Stimulated activated CD4-positive, alpha-beta T cell treated with anti-CD3 and anti-CD28 coated beads, Interleukin-12 subunit alpha, Interleukin-12 subunit beta, amount 100 ng/mL, for 48 hours (primary cell): ENCODE measurements around the gene PATJ.
"Not testable (repeated sequence)": the region's sequence is repeated elsewhere in the genome, so short reads cannot be mapped to it uniquely, and the experiment has no call there.

Experiments used
- DNase-seq, 3 donors: peaks; one replicate each; pipeline ENCODE4 v3.0.0-alpha.2; 2020; ENCODE audit warnings: low read depth in 2 of 3, low spot score in 1 of 3

PATJ gene

DNA sequence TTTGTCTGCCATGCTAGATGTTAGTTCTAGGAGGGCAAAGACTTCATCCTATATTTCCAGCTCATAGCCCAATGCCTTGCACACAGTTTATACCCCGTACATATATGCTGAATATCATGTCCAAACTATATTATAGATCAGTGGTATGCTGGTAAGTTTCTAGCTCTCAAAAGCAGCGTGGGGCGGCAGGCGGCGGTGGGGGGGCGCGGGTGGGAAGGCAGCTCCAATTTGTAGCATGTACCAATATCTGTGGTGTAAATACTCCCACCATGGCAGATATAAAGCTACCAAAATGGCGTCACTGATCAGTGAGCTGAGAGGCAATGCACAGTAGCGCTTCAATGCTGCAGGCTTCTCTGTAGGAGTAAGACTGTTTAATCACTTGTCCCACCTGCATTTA is 77.1 kb downstream of the PATJ start:
- no peak for DNase-seq

DNA sequence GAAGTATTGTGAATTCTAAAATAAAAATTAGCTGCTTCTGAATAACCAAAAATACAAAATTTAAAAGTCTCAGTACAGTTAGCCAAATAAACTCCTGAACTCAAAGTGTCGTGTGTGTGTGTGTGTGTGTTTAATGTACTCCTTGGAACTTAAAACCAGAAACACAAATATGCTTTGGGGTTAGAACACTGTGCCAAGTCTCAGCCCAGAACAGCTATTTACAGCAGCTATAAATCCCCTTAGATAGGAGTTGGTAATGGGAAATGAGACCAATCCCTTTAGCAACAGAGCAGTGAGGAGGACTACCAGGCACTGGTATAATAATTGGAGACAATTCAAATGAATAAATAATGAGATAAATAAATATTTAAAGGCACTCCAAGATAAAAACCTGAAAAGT is 83.1 kb downstream of the PATJ start:
- DNase-seq = no peak

DNA sequence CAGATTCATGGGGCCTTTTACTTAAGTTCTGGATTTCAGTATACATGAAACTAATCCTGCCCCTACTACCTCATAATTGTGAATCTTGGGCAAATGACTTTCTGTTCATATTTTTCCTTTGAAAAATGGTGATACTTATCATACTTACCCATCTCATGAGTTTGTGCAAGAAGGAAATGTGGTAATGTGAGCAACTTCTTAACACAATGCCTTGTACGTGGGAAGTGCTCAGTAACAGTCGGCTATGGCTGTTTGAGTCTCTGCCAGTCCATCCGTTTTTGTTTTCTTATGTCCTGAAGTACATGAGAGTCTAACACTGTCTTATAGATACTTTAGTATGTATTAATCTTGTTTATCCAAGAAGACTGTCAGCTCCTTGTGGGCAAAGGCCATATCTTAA is 86.5 kb downstream of the PATJ start:
- no peak for DNase-seq

DNA sequence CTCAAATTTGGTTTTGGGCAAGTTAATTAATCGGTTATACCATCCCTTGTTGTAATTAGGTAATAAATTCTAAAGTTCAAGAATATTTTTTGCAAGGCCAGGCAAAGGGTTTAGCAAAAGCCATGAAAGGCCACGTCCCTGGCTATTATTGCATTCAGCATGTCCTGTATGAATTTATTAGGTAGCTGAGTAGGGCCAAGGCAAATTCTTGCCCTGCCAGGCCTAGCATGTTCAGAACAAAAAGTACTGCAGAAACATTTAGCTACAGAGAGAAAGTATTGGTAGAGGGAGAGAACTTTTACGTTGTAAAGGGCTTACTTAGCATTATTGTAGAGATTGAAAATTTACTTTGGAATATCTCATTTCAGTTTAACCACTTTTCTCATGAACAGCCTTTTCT is 94.4 kb downstream of the PATJ start:
- no peak for DNase-seq

DNA sequence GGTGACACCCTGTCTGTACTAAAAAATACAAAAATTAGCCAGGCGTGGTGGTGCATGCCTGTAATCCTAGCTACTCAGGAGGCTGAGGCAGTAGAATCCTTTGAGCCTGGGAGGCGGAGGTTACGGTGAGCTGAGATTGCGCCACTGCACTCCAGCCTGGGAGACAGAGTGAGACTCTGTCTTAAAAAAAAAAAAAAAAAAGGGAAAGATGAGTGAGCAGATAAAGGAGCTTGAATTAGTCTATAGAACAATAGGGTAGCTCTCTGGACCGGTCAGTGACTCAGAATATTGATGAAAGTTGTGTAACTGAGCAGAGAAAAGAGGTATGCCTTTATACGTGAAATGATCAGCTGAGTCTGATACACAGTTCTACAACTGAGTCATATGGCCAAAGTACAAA is 95.3 kb downstream of the PATJ start:
- not testable (repeated sequence) for DNase-seq

DNA sequence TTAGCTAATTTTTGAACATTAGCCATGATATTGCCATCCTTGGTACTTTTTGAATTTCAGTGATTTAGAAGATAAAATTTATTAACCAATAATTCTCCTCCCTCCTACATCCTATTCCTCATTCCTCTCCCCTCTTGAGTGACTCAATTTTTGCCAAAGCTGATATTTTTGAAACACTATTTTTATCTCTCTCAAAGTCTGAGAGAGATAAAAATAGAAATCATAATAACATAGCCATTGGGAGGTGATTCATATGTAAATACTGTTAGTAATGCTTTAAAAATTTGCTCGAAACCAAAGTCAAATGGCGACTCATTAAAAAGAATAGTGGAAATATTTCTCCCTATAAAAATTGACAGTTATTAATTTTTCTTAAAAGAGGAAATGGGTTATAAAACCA is 97.4 kb downstream of the PATJ start:
- DNase-seq = no peak

DNA sequence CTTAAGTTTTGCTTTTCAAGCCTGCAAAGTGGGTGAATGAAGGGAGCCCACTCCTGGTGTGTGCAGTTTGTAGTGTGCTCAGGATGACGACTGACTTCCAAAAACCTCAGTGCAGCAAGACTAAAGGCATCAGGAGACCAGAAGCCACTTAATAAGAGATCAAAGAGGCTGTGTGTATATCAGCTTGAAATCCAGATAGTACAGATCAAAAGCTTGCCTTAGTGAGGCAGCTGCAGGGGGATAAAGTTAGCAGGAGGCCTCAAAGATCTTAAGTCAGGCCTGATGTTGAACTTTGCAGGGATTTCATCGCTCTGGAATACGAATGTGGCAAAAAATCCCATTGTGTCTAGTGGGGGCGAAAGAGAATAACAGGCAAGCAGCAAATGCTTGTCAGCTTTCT is 99.8 kb downstream of the PATJ start:
- DNase-seq = no peak

DNA sequence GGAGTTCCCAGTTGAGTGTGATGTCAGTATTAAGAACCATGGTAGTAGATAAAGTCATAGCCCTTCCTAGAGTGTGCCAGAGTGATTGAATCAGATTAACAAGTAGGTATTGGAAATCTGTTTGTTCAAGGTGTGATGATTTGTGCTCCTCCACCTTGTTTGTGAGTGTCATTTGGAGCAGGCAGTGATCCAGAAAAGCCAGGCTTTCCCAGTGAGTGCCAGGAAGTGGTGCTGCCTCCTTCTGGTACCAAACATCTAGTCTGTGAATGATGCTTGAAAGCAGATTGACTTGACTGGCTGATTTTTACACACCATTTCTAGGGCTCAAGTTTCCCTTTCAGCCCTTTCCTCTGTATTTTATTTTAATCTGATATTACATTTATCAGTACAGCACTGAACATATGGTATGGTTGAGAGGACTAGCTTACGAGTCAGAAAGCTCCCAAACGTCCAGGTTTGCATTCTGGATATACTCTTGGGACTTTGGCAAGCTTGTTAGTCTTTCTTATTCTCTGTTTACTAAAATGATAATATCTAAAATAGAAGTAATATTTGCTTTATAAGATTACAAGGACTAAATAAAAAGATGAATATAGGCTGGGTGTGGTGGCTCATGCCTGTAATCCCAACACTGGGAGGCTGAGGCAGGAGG is 100.7 kb downstream of the PATJ start:
- DNase-seq = no peak

DNA sequence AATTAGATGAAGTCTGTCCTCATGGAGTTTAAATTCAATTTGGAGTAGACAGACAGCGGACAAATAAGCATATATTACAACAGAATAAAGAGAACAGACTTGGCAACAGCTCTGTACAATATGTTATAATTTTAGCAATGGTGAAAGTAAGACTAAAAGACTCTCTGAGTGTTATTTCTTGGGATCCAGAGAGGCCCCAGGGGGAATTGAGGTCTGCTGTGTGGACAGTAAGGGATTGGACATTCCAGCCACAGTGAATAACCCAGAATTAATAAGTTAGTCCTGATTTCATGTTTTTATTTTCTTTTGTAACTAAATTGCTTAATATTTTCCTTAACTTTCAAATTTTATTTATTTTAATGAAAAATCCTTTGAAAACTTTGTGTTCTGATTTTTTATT is 101.7 kb downstream of the PATJ start:
- no peak for DNase-seq

DNA sequence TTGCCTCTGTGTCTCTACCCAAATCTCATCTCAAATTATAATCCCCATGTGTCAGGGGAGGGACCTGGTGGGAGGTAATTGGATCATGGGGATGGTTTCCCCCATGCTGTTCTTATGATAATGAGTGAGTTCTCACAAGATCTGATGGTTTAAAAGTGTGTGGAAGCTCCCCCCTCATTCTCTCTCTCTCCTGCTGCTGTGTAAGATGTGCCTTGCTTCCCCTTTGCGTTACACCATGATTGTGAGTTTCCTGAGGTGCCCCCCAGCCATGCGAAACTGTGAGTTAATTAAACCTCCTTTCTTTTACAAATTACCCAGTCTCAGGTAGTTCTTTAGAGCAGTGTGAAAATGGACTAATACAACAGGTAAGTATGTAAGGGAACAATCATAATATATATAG is 102.4 kb downstream of the PATJ start:
- not testable (repeated sequence) for DNase-seq

DNA sequence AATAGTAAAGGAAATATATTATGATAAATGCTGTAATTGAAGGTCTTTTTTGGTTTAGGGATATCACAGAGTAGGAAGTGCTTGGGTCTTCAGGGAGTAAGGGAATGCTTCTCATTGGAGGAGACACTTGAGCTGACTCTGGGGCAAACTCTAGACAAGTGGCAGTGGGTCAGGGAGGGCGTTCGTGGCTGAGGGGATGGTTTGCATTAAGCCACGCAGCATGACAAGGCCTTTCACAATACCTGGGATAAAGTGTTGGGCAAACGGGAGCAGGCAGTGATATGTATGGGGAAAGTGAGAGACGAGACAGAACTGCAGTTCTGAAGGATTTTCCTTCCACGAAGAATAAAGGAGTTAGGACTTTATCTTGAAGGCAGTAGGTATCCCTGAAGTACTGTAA is 109.0 kb downstream of the PATJ start:
- no peak for DNase-seq

DNA sequence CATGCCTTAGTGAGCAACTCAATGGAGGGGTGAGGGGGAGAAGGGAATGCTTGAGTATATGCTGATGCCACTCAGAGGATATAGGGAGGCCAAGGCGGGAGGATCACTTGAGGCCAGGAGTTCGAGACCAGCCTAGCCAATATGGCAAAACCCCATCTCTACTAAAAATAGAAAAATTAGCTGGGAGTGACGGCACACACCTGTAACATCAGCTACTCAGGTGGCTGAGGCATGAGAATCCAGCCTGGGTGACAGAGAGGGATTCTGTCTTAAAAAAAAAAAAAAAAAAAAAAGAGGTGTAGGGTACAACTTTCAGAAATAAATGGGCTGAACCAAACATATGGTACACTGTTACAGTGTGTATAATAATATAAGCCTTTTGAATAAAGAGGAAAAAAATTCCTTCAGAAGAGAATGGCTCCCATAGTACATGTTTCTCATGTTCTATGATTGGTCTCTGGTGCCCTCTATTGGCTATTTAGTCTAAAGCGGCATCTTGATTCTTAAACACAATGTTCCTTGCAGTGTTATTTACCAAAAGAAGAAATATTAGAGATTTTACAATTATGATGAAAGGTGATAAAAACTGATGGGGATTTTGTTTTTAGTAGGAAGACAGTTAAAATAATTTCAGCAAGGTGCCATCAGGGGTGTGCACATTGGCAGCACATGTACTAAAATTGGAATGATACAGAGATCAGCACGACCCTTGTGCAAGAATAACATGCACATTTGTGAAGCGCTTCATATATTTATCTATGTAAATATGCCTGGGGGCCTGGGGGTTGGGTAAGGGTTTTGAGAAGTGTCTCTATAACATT is 109.8 kb downstream of the PATJ start:
- DNase-seq = peak in 1 of 3 donors; percentile 8

DNA sequence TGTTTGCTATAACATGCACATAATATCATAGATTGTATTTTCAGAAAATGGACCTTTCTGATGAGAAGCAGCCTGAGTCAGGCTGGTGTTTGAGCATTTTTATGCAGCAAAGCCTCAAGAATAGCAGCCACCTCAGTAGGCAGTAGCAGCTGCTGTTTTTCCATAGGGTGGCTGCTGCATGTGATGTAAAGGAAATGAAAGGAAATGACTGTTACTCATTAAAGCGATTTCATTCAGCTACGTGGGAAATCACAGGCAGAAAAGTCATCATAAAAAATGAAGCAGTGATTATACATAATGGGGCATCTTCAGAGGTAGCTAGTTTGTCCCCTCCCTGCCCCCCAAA is 110.4 kb downstream of the PATJ start:
- no peak for DNase-seq

DNA sequence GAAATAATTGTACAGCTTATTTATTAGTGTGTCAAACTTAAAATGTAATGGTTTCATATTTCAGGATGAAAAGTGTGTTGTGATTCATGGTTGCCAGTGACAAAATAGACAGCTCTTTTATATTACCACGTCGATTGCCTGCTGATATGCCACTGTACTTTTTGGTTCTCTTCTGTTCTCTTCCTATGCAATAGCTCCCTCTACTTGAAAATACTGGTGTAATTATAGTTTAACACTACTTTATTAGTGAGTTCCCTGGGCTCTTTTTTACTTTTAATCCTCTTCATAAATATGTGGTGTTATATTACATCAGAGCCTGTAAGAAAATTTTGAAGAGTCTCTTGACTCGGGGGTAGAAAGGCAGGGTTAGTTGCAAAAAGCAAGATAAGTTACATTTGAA is 111.3 kb downstream of the PATJ start:
- no peak for DNase-seq

DNA sequence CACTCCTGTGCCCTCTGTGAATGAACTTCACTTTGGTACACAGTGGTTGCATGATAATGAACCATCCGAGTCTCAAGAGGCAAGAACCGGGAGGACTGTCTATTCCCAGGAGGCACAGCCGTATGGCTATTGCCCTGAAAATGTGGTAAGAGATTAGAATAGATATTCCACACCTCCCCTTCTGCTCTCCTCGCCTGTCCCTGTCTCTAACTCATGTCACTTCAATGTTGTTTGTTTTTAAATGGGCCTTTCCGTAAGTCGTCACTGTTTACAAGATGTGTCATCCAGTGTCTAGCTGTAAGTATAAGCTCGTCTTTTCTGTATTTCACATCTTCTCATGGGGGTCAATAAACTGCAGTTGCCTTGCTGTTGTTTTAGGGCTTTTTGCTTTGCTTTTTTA is 122.2 kb downstream of the PATJ start:
- DNase-seq = no peak

DNA sequence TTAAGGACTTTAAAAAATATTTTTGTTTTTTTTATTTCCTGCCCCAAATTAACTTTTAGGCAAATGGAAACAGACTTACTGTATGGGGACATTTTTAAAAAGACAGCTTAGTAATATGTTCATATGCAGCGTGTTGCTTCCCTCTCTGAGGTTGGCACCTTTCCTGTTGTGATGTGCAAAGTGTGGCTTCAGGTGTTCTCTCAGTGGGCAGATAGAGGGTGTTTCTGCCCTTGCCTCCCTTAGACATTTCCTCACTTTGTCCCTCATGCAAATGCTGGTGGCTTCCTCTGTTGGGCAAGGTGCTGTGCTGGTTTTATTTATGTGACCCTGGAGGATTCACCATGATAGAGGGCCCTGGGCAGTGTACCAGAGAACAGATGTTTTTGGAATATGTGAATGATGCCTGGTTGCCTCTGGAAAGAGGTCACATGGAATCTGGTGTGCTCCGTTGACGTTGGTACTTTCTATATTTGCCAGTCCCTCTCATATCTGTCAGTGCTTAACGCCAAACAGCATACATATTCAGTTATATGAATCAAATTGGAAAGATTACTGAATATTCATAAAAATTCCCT is 123.5 kb downstream of the PATJ start:
- DNase-seq = no peak

DNA sequence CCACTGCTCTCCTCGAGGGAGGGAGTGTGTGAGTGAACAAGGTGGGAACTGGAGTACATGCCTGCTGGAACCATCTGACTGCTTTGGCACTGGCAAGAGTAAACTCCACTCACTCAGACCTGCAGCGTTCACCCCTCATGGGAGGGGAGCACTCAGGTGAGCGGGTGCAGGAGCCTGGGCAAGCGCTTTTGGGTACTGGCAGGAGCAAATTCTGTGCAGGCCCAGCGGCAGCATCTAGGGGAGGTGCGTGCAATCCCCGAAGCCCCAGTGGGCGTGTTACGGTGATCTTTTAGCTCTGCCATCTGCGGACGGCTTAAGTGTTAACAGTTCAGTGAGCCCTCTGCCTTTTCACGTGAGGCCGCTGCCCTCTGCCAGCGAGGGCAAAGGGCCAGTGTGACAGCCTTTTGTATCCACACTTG is 127.4 kb downstream of the PATJ start:
- DNase-seq = no peak

DNA sequence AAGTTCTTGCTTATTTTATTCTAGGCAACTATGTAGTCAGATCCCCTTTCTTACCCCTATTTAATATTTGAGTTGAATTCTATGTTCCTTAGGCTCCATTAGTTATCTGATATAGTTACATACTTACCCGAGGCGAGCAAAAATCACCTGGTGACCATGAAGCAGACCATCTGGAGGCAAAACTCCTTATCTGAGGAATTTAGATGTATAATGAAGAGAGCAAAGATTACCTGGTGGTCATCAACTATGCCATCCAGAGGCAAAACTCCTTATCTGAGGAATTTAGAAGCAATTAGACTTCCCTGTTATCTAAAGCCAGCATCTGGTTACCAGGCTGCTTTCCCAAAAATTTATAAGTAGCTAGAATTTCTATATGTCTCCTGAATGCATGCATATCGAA is 129.9 kb downstream of the PATJ start:
- no peak for DNase-seq

DNA sequence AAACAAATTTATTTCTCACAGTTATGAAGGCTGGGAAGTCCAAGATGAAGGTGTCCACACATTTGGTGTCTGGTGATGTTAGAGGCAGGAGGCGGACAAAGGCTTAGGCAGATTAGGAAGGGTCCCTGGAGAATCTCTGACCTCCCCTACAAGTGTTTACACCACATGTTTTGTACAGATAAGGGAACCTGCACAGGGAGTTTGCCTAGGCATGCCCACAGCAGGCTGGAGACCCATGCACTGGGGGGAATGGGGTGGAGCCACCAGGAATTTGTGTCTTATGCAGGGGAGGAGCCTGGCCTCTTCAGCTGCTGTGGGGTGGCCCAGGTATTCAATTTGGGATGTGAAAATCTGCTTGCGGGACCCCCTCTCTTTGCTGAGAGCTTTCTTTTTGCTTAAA is 131.3 kb downstream of the PATJ start:
- DNase-seq = no peak

DNA sequence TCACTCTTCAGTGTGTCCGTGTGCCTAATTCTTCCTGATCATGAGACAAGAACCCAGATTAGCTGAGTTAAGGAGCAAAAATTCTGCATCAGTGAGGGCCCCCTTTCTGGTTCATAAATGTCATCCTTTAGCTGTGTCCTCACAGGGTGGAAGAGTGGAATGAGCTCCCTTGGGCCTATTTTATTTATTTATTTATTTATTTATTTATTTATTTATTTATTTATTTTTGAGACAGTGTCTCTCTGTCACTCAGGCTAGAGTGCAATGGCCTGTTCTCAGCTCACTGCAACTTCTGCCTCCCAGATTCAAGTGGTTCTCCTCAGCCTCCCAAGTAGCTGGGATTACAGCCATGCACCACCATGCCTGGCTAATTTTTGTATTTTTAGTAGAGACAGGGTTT is 131.7 kb downstream of the PATJ start:
- DNase-seq = no peak

DNA sequence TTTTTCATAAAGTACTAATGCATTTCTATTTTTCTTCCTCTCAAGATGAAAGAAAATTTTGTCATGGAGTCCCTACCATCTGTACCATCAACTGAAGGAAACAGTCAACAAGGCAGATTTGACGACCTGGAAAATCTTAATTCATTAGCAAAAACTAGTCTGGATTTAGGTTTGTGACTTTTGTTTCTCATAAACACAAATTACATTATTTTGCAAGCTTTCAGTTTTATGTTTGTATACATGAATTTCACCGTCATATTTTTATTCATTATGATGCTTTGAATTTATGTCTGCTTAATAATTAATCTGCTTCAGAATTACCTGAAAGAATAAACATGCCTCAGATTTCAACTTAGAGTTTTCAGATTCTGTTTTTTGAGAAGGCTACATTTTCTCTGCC is 132.9 kb downstream of the PATJ start:
- DNase-seq = no peak

DNA sequence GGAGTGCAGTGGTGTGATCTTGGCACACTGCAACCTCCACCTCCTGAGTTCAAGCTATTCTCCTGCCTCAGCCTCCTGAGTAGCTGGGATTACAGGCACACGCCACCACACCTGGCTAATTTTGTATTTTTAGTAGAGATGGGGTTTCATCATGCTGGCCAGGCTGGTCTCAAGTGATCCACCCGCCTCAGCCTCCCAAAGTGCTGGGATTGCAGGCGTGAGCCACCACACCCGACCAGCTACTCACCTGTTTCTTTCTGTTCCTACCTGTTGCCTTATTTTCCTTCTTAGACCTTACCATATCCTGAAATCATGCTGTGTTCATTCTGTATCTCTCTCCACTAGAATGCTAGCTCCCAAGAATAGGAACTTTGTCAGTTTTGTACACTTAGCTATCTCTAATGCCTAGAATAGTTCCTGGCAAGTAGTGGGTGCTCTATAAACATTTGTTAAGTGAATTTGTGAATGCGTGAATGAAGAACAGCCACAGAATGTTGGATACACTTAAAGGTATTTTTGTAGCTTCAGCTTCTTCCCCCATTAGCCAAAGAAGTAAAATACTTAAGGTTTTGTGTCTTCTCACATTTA is 137.7 kb downstream of the PATJ start:
- DNase-seq = not testable (repeated sequence)
